ENCODE measurements around the gene AMFR. TPM values are rescaled to one million over a fixed set of nuclear protein-coding genes. Genes with fewer than 3 reads are reported as not detected.
A peak's percentile ranks its signal among the peaks of the same experiment; 100 is the strongest.

The AMFR gene
- total RNA-seq, 1 experiment from 2014 or later = 25.6 TPM

DNA sequence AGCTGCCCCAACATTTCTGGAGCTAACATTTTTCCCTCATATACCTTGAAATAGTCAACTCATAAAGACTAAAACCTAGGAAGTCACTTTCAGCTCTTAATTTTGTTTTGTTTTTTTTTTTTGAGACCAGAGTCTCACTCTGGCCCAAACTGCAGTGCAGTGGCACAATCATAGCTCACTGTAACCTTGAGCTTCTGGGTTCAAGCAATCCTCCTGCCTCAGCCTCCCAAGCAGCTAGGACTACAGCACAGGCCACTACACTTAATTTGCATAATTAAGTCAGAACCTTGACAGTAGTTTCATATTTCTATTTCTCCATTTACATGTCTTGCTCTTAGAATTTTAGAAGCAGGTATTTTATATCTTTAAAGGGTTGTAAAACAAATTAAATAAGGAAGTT, 4.7 kb downstream of the AMFR start:
- Histone ChIP-seq H2BK120ac (ENCODE audit: low read depth, low read length, poor library complexity, severe bottlenecking) (no peak overlapping the region), H2BK12ac (ENCODE audit: insufficient read length, low read depth, low read length) (no peak overlapping the region), H4K8ac (replicated peaks; ENCODE audit: insufficient read length, low read depth, low read length) (no peak overlapping the region), H2BK5ac (ENCODE audit: insufficient read length, low read length) (no peak overlapping the region), H2AK5ac (ENCODE audit: insufficient read length, low read length) (no peak overlapping the region), H4K5ac (ENCODE audit: insufficient read length, low read depth, low read length) (no peak overlapping the region), H3K23ac (ENCODE audit: insufficient read length, low read depth, low read length) (no peak overlapping the region), H3K18ac (ENCODE audit: insufficient read length, low read depth, low read length) (no peak overlapping the region), H3T11ph (ENCODE audit: low read length) (no peak overlapping the region), H3K23me2 (ENCODE audit: insufficient read length, low read depth, low read length, poor library complexity, severe bottlenecking) (peaks cover 7% of the 10 kb centered on the region), H2BK15ac (ENCODE audit: low read depth, low read length) (no peak overlapping the region), H3K9ac (ENCODE audit: extremely low read depth, insufficient read length, low read length) (no peak overlapping the region), H4K91ac (ENCODE audit: insufficient read length, low read depth, low read length) (no peak overlapping the region), H3K4ac (ENCODE audit: low read depth, low read length) (no peak overlapping the region), H3K4me1 (ENCODE audit: insufficient read depth, low read length) (peaks cover 7% of the 10 kb centered on the region; the same call in 1 of the 2 replicates), H3K27me3 (ENCODE audit: insufficient read depth, low read length) (no peaks in the 10 kb centered on the region; the same call in 1 of the 2 replicates), H3K79me2 (ENCODE audit: insufficient read depth, low read length) (peaks cover 2% of the 10 kb centered on the region; the same call in 1 of the 2 replicates), H3K79me1 (ENCODE audit: insufficient read depth, low read depth, low read length, poor library complexity, severe bottlenecking) (no peaks in the 10 kb centered on the region), H3K14ac (ENCODE audit: insufficient read depth, low read length) (no peak overlapping the region), H3K4me2 (ENCODE audit: insufficient read depth, insufficient read length, low read length) (no peak overlapping the region), H4K20me1 (ENCODE audit: control insufficient read depth, insufficient read depth, insufficient read length) (no peaks in the 10 kb centered on the region), H2BK20ac (ENCODE audit: low read depth, low read length, poor library complexity, severe bottlenecking) (no peak overlapping the region), H3K56ac (ENCODE audit: insufficient read length, low read depth, low read length) (no peak overlapping the region), H3K27ac (ENCODE audit: insufficient read length, low read depth, low read length) (no peak overlapping the region), H3K9me3 (ENCODE audit: control insufficient read depth, low read depth, low read length) (no peaks in the 10 kb centered on the region), H2AFZ (ENCODE audit: low read length) (no peak overlapping the region)
- 0 out of 7 replicates have a peak overlapping the region, but pooled peaks of 1 of the 3 experiments have one; percentile 9 for H3K27ac Mint-ChIP-seq
- TF ChIP-seq, protein P1, sequence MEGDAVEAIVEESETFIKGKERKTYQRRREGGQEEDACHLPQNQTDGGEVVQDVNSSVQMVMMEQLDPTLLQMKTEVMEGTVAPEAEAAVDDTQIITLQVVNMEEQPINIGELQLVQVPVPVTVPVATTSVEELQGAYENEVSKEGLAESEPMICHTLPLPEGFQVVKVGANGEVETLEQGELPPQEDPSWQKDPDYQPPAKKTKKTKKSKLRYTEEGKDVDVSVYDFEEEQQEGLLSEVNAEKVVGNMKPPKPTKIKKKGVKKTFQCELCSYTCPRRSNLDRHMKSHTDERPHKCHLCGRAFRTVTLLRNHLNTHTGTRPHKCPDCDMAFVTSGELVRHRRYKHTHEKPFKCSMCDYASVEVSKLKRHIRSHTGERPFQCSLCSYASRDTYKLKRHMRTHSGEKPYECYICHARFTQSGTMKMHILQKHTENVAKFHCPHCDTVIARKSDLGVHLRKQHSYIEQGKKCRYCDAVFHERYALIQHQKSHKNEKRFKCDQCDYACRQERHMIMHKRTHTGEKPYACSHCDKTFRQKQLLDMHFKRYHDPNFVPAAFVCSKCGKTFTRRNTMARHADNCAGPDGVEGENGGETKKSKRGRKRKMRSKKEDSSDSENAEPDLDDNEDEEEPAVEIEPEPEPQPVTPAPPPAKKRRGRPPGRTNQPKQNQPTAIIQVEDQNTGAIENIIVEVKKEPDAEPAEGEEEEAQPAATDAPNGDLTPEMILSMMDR (conservative IDR thresholded peaks at IDR 0.05) = no peak
- H3K4me1 Mint-ChIP-seq = peaks cover 38 to 44% of the 10 kb centered on the region in 2 experiments
- H3K27me3 Mint-ChIP-seq (ENCODE audit: low read depth) = peaks cover 14% of the 10 kb centered on the region
- H3K9me3 Mint-ChIP-seq = no peaks in the 10 kb centered on the region
- H3K36me3 Mint-ChIP-seq (ENCODE audit: insufficient read depth in 1 of 3, low read depth in 3 of 3) = no peaks in the 10 kb centered on the region; a peak in 2 of 7 replicates
- no peak for DNase-seq
- H3K4me3 Mint-ChIP-seq = no peak overlapping the region
